Esophagus squamous epithelium (tissue), 5 donors: ENCODE data around the gene RSPO3. TPM values are rescaled to one million over a fixed set of nuclear protein-coding genes. Genes with fewer than 3 reads are reported as not detected.

ENCODE experiments used
- DNase-seq: peaks from one replicate; lab custom pipeline; 2025; lab: John Stamatoyannopoulos, UW
- H3K27ac ChIP-seq, 4 donors: fragments of 200-600 bp; sonication (generic); one replicate each; pipeline ENCODE4 v1.5.1; 2016 to 2019; ENCODE audit warnings: mild to moderate bottlenecking in 1 of 4
- H3K27me3 ChIP-seq, 4 donors: fragments of 200-600 bp; sonication (generic); 1 replicate in 3 of 4; 2 replicates in 1 of 4; pipeline versions ENCODE4 v1.5.1 to v1.6.0; 2017 to 2021; ENCODE audit warnings: antibody characterized with exemption in 1 of 4
- H3K36me3 ChIP-seq, 3 donors: fragments of 200-600 bp; sonication (generic); one replicate each; pipeline ENCODE4 v1.5.1; 2016 to 2019
- H3K4me1 ChIP-seq, 3 donors: fragments of 200-600 bp; sonication (generic); one replicate each; pipeline ENCODE4 v1.5.1; 2017 to 2019
- H3K4me3 ChIP-seq, 4 donors: fragments of 200-600 bp; sonication (generic); 1 replicate in 3 of 4; 2 replicates in 1 of 4; pipeline ENCODE4 v1.5.1; 2016 to 2019; ENCODE audit warnings: mild to moderate bottlenecking in 2 of 4, moderate library complexity in 1 of 4
- H3K9me3 ChIP-seq, 3 donors: fragments of 200-600 bp; sonication (generic); one replicate each; pipeline ENCODE4 v1.5.1; 2016 to 2019
- CTCF ChIP-seq, 6 experiments: fragments of 450-650 bp in 4 of 6; fragments of 200-600 bp in 2 of 6; sonication (generic) in 2 of 6; IDR thresholded peaks; one replicate each; pipeline ENCODE4 v1.5.1; 2016 to 2019; ENCODE audit warnings: antibody characterized with exemption in 6 of 6, mild to moderate bottlenecking in 4 of 6, moderate library complexity in 4 of 6
- POLR2A ChIP-seq, 4 donors: fragments of 450-650 bp; IDR thresholded peaks; one replicate each; pipeline ENCODE4 v1.6.1; 2017; ENCODE audit warnings: antibody characterized with exemption in 4 of 4, mild to moderate bottlenecking in 4 of 4, moderate library complexity in 3 of 4
- WGBS, 2 donors: methylation state at CpG; one replicate each; pipeline ENCODE4 v1.1.5; 2018; 5-methylcytosine and 5-hydroxymethylcytosine counted together
- intact Hi-C: fragments of 100-400 bp; cut with DNase I; formaldehyde crosslinking; loops from one replicate; pipeline ENCODE4 v1.15.0; 2022
- total RNA-seq, 4 donors: library from RNA; depleted of rRNA; stranded (reverse); fragments of >200 nt; gene quantifications; one replicate each; pipeline ENCODE4 v1.1.0, GENCODE V29; 2016
- donor health status: DM: yes; HTN: yes; CAD: no.

RSPO3 gene
- total RNA-seq, 4 donors from 2014 or later: 1.1 to 7.2 (median 4.3) TPM

- no peaks in the 10 kb centered on the region for H3K9me3 ChIP-seq
- H3K27ac ChIP-seq: peak overlapping the region in 1 of 4 donors; percentile 2
- no peak for DNase-seq
- TF ChIP-seq CTCF (IDR thresholded peaks at IDR 0.05): no peak
- TF ChIP-seq POLR2A (IDR thresholded peaks at IDR 0.05): no peak
- WGBS, 2 donors: 52 to 65% methylated on average over 4 of the region's 4 CpGs
- peaks cover 0 to 3% (median 0%) of the 10 kb centered on the region in 3 donors for H3K4me1 ChIP-seq
- H3K36me3 ChIP-seq: no peaks in the 10 kb centered on the region
- H3K4me3 ChIP-seq: no peak overlapping the region
- no peaks in the 10 kb centered on the region for H3K27me3 ChIP-seq
- intact Hi-C loops: no loop called here
Measured at GRCh38 chr6:127177030-127177922, 58.8 kb downstream of the RSPO3 start.

GRCh38 chr6:127177923-127178231, 59.4 kb downstream of the RSPO3 start:
- Histone ChIP-seq H3K27me3 (no peaks in the 10 kb centered on the region), H3K9me3 (no peaks in the 10 kb centered on the region), H3K4me1 (peaks cover 0 to 3% (median 0%) of the 10 kb centered on the region in 3 donors), H3K36me3 (no peaks in the 10 kb centered on the region), H3K4me3 (no peak overlapping the region), H3K27ac (no peak overlapping the region)
- TF ChIP-seq CTCF (IDR thresholded peaks at IDR 0.05) (no peak), POLR2A (IDR thresholded peaks at IDR 0.05) (no peak)
- 31 to 47% methylated on average over 1 of the region's 1 CpG for WGBS, 2 donors
- intact Hi-C loops: no loop called here
- no peak for DNase-seq

- WGBS, 2 donors: 81 to 86% methylated on average over 1 of the region's 1 CpG
Measured at GRCh38 chr6:127178746-127179145, 60.3 kb downstream of the RSPO3 start.

GRCh38 chr6:127180426-127180825, 62.0 kb downstream of the RSPO3 start:
- H3K27me3 ChIP-seq: no peaks in the 10 kb centered on the region
- H3K36me3 ChIP-seq: no peaks in the 10 kb centered on the region
- H3K9me3 ChIP-seq: no peaks in the 10 kb centered on the region
- intact Hi-C loops: no loop called here
- TF ChIP-seq POLR2A (IDR thresholded peaks at IDR 0.05) (no peak), CTCF (IDR thresholded peaks at IDR 0.05) (no peak)
- DNase-seq: no peak
- peaks cover 0 to 3% (median 0%) of the 10 kb centered on the region in 3 donors for H3K4me1 ChIP-seq
- no peak overlapping the region for H3K4me3 ChIP-seq
- H3K27ac ChIP-seq: no peak overlapping the region

More at GRCh38 chr6:127178746-127179145, 60.3 kb downstream of the RSPO3 start:
- TF ChIP-seq POLR2A (IDR thresholded peaks at IDR 0.05): no peak
- no peak for TF ChIP-seq CTCF (IDR thresholded peaks at IDR 0.05)
- no peak for DNase-seq
- Histone ChIP-seq H3K36me3 (no peaks in the 10 kb centered on the region), H3K4me1 (peaks cover 0 to 3% (median 0%) of the 10 kb centered on the region in 3 donors), H3K27ac (no peak overlapping the region), H3K4me3 (no peak overlapping the region), H3K27me3 (no peaks in the 10 kb centered on the region), H3K9me3 (no peaks in the 10 kb centered on the region)
- intact Hi-C loops: no loop called here

- no peak for DNase-seq
- Histone ChIP-seq H3K4me1 (no peaks in the 10 kb centered on the region), H3K36me3 (no peaks in the 10 kb centered on the region), H3K27ac (no peak overlapping the region), H3K9me3 (no peaks in the 10 kb centered on the region), H3K27me3 (no peaks in the 10 kb centered on the region), H3K4me3 (no peak overlapping the region)
- 71% methylated on average over 1 of the region's 1 CpG for WGBS, 2 donors
- TF ChIP-seq CTCF (IDR thresholded peaks at IDR 0.05): no peak
- no peak for TF ChIP-seq POLR2A (IDR thresholded peaks at IDR 0.05)
- intact Hi-C loops: no loop called here
Measured at GRCh38 chr6:127182501-127182900, 64.0 kb downstream of the RSPO3 start.
